Smooth muscle cell (in vitro differentiated cells): ENCODE data around the gene IGF2BP2. TPM values are rescaled to one million over a fixed set of nuclear protein-coding genes. Genes with fewer than 3 reads are reported as not detected.

Experiments
- DNase-seq: peaks from one replicate; lab custom pipeline; 2025; ENCODE audit not compliant: unreplicated experiment; lab: John Stamatoyannopoulos, UW
- H2AFZ ChIP-seq: fragments of 200-600 bp; sonication (generic); 2 replicates; pipeline ENCODE4 v1.6.0; 2016; ENCODE audit warnings: antibody characterized with exemption, low read depth, mild to moderate bottlenecking
- H3F3A ChIP-seq: fragments of 200-600 bp; sonication (generic); 2 replicates; pipeline ENCODE4 v1.6.0; 2017; ENCODE audit warnings: antibody characterized with exemption, low read depth
- H3K27ac ChIP-seq: fragments of 200-600 bp; sonication (generic); 2 replicates; pipeline ENCODE4 v1.5.1; 2016; ENCODE audit warnings: low read depth, mild to moderate bottlenecking
- H3K27me3 ChIP-seq: fragments of 200-600 bp; sonication (generic); 2 replicates; pipeline ENCODE4 v1.6.1; 2016; ENCODE audit warnings: low read depth, mild to moderate bottlenecking
- H3K36me3 ChIP-seq: fragments of 200-600 bp; sonication (generic); 2 replicates; pipeline ENCODE4 v1.5.1; 2016; ENCODE audit warnings: low read depth
- H3K4me1 ChIP-seq: fragments of 200-600 bp; sonication (generic); 2 replicates; pipeline ENCODE4 v1.5.1; 2016; ENCODE audit warnings: low read depth
- H3K4me2 ChIP-seq: fragments of 200-600 bp; sonication (generic); 2 replicates; pipeline ENCODE4 v1.6.0; 2016; ENCODE audit warnings: mild to moderate bottlenecking
- H3K4me3 ChIP-seq: fragments of 200-600 bp; sonication (generic); 2 replicates; pipeline ENCODE4 v1.5.1; 2016; ENCODE audit warnings: mild to moderate bottlenecking
- H3K79me2 ChIP-seq: fragments of 200-600 bp; sonication (generic); 2 replicates; pipeline ENCODE4 v1.6.0; 2016; ENCODE audit warnings: low read depth, mild to moderate bottlenecking
- H3K9ac ChIP-seq: fragments of 200-600 bp; sonication (generic); 2 replicates; pipeline ENCODE4 v1.6.0; 2016; ENCODE audit warnings: low read depth
- H3K9me3 ChIP-seq: fragments of 200-600 bp; sonication (generic); replicated peaks from 2 replicates; pipeline ENCODE4 v1.5.1; 2016; ENCODE audit warnings: low read depth
- H4K20me1 ChIP-seq: fragments of 200-600 bp; sonication (generic); 2 replicates; pipeline ENCODE4 v1.6.0; 2016; ENCODE audit warnings: low read depth
- CTCF ChIP-seq: fragments of 200-600 bp; sonication (generic); IDR thresholded peaks from 2 replicates; pipeline ENCODE4 v1.5.1; 2017; ENCODE audit warnings: borderline replicate concordance, mild to moderate bottlenecking, antibody characterized with exemption; ENCODE audit not compliant: insufficient read depth, poor library complexity, severe bottlenecking
- WGBS: methylation state at CpG from one replicate; pipeline ENCODE4 v1.1.7; 2016; ENCODE audit warnings: low lambda C conversion rate; 5-methylcytosine and 5-hydroxymethylcytosine counted together
- polyA plus RNA-seq: library from polyadenylated mRNA; unstranded; fragments of >200 nt; fragmentation: Nextera tagmentation; extraction: Ambion mirVana; gene quantifications from 2 replicates; pipeline ENCODE4 v1.2.1, GENCODE V29; 2016
- total RNA-seq: library from RNA; depleted of rRNA; stranded (reverse); fragments of >200 nt; gene quantifications from 2 replicates; pipeline ENCODE4 v1.2.3, GENCODE V29; 2014

The IGF2BP2 gene
- total and polyA plus RNA-seq, 2 experiments from 2014 or later, result 59.2 to 80.6 TPM

DNA sequence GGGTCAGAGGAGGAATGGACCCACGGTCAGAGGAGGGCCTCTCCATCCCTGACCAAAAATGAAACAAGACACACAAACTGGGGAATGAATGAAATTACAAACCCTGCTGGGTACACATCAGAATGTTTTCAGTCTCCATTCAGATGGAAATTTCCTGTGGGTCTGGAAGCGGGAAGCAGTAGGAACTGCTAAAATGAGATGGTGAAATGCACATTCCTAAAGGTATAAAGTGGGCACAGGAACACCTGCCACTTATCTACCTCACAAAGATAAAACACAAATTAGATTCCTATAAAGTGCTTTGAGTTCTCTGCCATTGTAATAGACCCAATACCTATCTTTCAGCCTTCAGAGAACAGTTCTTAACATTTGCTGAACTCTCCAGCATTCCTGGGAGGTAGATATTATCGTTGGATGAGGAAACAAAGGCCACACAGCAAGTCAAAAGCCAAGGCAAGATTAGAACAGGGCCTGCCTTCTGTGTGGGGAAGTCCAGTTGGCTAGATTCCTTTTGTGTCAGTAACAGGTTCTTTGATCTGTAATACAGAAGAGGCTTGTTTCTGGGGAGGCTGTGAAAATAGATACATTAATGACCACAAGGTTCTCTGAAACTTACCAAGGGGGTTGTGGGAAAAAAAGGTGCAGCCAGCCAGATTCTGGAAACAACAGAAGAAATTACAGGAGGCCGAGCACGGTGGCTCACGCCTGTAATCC, 98.4 kb downstream of the IGF2BP2 start:
- Histone ChIP-seq H3K79me2 (peaks cover 100% of the 10 kb centered on the region), H3K9ac (no peak overlapping the region), H4K20me1 (peaks cover 99% of the 10 kb centered on the region), H3K4me3 (no peak overlapping the region), H3K36me3 (no peaks in the 10 kb centered on the region), H3F3A (peaks cover 25% of the 10 kb centered on the region), H3K27me3 (no peaks in the 10 kb centered on the region), H3K4me2 (no peak overlapping the region), H2AFZ (no peak overlapping the region), H3K27ac (peak overlapping the region; percentile 84), H3K9me3 (no peaks in the 10 kb centered on the region), H3K4me1 (peaks cover 24% of the 10 kb centered on the region)
- WGBS, result 79% methylated on average over 6 of the region's 6 CpGs
- DNase-seq, result no peak
- TF ChIP-seq CTCF, result no peak

DNA sequence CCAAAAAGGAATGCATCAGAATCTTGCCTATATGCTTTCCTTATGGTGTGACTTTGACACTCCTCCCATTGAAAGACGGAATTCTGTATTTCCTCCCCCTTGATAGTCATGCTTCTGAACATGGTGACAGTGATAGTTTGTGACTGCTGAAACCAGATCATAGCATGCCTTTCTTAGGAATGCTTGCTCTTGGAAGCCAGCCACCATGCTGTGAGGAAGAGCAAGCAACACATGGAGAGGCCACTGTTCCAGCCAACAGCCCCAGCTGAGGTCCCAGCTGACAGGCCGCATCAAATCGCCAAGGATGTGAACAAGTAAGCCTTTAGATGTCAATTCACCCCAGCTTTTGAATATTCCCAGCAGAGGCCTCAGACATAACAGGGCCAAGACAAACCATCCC, 100.1 kb downstream of the IGF2BP2 start:
- Histone ChIP-seq H3K36me3 (no peaks in the 10 kb centered on the region), H3K4me3 (no peak overlapping the region), H3K79me2 (peaks cover 100% of the 10 kb centered on the region), H2AFZ (no peak overlapping the region), H3F3A (peaks cover 19% of the 10 kb centered on the region), H3K9me3 (no peaks in the 10 kb centered on the region), H3K27ac (no peak overlapping the region), H3K27me3 (no peaks in the 10 kb centered on the region), H3K9ac (no peak overlapping the region), H3K4me1 (peaks cover 24% of the 10 kb centered on the region), H3K4me2 (no peak overlapping the region), H4K20me1 (peaks cover 99% of the 10 kb centered on the region)
- TF ChIP-seq CTCF, result no peak
- WGBS, result 97% methylated on average over 3 of the region's 3 CpGs
- DNase-seq, result no peak

GRCh38 chr3:185724251-185724650, 100.6 kb downstream of the IGF2BP2 start:
- Histone ChIP-seq H3K27me3 (no peaks in the 10 kb centered on the region), H3K4me1 (peaks cover 24% of the 10 kb centered on the region), H3K27ac (no peak overlapping the region), H3K9me3 (no peaks in the 10 kb centered on the region), H2AFZ (no peak overlapping the region), H3K9ac (no peak overlapping the region), H3K4me2 (no peak overlapping the region), H3K79me2 (peaks cover 100% of the 10 kb centered on the region), H3K36me3 (no peaks in the 10 kb centered on the region), H3K4me3 (no peak overlapping the region), H4K20me1 (peaks cover 99% of the 10 kb centered on the region), H3F3A (peaks cover 18% of the 10 kb centered on the region)
- 97% methylated on average over 3 of the region's 3 CpGs for WGBS
- TF ChIP-seq CTCF, result no peak
- DNase-seq, result no peak

DNA sequence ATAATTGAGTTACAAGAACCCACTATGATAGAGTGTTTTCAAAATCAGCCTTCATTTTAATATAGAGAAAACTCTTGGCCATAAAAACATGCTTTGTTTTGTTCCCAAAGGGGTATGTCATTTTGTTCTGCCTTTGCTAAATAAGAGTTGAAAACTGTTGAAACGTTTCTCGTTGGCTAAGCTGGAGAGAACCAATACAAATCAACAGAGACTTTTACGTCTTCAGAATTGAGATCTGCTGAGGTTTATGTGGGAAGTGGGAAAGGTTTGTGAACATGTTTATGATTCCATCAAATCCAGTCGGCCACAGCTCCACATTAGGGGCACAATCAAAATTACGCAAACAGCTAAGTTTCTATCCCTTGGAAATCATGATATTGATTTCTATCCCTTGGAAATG, 102.0 kb downstream of the IGF2BP2 start:
- no peak for TF ChIP-seq CTCF

More for the DNA sequence above, 102.0 kb downstream of the IGF2BP2 start:
- Histone ChIP-seq H3K27ac (no peak overlapping the region), H3K36me3 (no peaks in the 10 kb centered on the region), H3K4me2 (no peak overlapping the region), H2AFZ (no peak overlapping the region), H3K9ac (no peak overlapping the region), H4K20me1 (peaks cover 98% of the 10 kb centered on the region), H3K79me2 (peaks cover 95% of the 10 kb centered on the region), H3K4me3 (no peak overlapping the region), H3K4me1 (peaks cover 16% of the 10 kb centered on the region), H3F3A (peaks cover 8% of the 10 kb centered on the region), H3K27me3 (no peaks in the 10 kb centered on the region), H3K9me3 (no peaks in the 10 kb centered on the region)
- 59% methylated on average over 5 of the region's 5 CpGs for WGBS
- no peak for DNase-seq
